ENCODE results near the gene PLCXD3.

DNA sequence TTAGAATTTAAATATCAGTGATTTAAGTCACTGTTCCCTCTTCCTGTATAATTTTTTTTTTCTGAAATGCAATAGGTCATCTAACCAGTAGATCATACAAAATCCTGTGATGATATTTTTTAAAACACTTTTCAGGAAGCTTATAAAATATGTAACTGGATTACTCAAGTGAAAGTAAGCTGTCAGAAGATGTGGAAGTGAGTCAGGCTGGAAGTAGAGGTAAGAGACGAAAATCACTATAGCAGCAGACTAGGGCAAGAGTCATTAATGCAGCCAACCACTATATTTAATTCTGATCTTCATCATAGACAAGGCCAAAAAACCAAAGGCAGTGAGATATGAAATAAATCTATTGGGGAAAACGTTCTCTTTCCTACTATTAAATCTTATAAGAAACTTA, 231.4 kb downstream of the PLCXD3 start:
- TF ChIP-seq, protein P1, sequence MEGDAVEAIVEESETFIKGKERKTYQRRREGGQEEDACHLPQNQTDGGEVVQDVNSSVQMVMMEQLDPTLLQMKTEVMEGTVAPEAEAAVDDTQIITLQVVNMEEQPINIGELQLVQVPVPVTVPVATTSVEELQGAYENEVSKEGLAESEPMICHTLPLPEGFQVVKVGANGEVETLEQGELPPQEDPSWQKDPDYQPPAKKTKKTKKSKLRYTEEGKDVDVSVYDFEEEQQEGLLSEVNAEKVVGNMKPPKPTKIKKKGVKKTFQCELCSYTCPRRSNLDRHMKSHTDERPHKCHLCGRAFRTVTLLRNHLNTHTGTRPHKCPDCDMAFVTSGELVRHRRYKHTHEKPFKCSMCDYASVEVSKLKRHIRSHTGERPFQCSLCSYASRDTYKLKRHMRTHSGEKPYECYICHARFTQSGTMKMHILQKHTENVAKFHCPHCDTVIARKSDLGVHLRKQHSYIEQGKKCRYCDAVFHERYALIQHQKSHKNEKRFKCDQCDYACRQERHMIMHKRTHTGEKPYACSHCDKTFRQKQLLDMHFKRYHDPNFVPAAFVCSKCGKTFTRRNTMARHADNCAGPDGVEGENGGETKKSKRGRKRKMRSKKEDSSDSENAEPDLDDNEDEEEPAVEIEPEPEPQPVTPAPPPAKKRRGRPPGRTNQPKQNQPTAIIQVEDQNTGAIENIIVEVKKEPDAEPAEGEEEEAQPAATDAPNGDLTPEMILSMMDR (IDR thresholded peaks at IDR 0.05; ENCODE audit: insufficient read depth, low read length), result no peak
- TF ChIP-seq, protein P2, sequence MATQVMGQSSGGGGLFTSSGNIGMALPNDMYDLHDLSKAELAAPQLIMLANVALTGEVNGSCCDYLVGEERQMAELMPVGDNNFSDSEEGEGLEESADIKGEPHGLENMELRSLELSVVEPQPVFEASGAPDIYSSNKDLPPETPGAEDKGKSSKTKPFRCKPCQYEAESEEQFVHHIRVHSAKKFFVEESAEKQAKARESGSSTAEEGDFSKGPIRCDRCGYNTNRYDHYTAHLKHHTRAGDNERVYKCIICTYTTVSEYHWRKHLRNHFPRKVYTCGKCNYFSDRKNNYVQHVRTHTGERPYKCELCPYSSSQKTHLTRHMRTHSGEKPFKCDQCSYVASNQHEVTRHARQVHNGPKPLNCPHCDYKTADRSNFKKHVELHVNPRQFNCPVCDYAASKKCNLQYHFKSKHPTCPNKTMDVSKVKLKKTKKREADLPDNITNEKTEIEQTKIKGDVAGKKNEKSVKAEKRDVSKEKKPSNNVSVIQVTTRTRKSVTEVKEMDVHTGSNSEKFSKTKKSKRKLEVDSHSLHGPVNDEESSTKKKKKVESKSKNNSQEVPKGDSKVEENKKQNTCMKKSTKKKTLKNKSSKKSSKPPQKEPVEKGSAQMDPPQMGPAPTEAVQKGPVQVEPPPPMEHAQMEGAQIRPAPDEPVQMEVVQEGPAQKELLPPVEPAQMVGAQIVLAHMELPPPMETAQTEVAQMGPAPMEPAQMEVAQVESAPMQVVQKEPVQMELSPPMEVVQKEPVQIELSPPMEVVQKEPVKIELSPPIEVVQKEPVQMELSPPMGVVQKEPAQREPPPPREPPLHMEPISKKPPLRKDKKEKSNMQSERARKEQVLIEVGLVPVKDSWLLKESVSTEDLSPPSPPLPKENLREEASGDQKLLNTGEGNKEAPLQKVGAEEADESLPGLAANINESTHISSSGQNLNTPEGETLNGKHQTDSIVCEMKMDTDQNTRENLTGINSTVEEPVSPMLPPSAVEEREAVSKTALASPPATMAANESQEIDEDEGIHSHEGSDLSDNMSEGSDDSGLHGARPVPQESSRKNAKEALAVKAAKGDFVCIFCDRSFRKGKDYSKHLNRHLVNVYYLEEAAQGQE (IDR thresholded peaks at IDR 0.05; ENCODE audit: insufficient replicate concordance, low read depth), result no peak

Measured in HL-60 (cell line).